Measurements from ENCODE around the gene RSPH1.

DNA sequence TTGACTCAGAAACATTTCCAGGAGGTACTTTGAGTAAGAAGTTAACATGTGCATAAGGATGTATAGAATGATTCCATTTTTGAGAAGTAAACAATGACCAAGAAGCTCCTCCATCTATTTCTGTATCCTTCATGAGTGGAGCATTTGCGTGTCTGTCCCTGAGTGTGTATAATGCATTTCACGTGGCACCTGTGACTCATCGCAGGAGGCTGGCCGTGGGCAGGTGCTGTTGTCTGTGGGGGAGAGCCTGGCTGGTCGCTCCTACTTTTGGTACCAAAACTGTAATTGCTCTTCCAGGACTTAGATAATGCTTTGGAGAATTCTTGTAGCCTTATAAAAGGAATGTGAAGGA, 34.1 kb upstream of the RSPH1 start:
- no peak for TF ChIP-seq REST (IDR thresholded peaks at IDR 0.05; ENCODE audit: low read depth, low read length)
- no peak for TF ChIP-seq CTCF (IDR thresholded peaks at IDR 0.05)
- TF ChIP-seq NRF1 (IDR thresholded peaks at IDR 0.05; ENCODE audit: low read depth, low read length), result no peak
- TF ChIP-seq, protein P1, sequence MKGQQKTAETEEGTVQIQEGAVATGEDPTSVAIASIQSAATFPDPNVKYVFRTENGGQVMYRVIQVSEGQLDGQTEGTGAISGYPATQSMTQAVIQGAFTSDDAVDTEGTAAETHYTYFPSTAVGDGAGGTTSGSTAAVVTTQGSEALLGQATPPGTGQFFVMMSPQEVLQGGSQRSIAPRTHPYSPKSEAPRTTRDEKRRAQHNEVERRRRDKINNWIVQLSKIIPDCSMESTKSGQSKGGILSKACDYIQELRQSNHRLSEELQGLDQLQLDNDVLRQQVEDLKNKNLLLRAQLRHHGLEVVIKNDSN (IDR thresholded peaks at IDR 0.05; ENCODE audit: borderline replicate concordance, low read depth), result no peak
- no peak for TF ChIP-seq FOSL2 (IDR thresholded peaks at IDR 0.05; ENCODE audit: borderline replicate concordance, low read depth)
- TF ChIP-seq EP300 (IDR thresholded peaks at IDR 0.05; ENCODE audit: borderline replicate concordance in 1 of 2, low read depth in 1 of 2, low read length in 1 of 2), result no peak
- no peak for TF ChIP-seq GABPA (IDR thresholded peaks at IDR 0.05; ENCODE audit: low read depth)
- no peak for TF ChIP-seq MEF2A (IDR thresholded peaks at IDR 0.05; ENCODE audit: borderline replicate concordance, low read depth)
- TF ChIP-seq, protein P2, sequence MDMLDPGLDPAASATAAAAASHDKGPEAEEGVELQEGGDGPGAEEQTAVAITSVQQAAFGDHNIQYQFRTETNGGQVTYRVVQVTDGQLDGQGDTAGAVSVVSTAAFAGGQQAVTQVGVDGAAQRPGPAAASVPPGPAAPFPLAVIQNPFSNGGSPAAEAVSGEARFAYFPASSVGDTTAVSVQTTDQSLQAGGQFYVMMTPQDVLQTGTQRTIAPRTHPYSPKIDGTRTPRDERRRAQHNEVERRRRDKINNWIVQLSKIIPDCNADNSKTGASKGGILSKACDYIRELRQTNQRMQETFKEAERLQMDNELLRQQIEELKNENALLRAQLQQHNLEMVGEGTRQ (IDR thresholded peaks at IDR 0.05; ENCODE audit: borderline replicate concordance, low read depth, low read length), result no peak
- no peak for TF ChIP-seq SMC3 (IDR thresholded peaks at IDR 0.05; ENCODE audit: low read depth, low read length)
- TF ChIP-seq ZBTB33 (IDR thresholded peaks at IDR 0.05; ENCODE audit: borderline replicate concordance, low read depth), result no peak
- TF ChIP-seq TAF1 (IDR thresholded peaks at IDR 0.05; ENCODE audit: borderline replicate concordance, low read depth, low read length), result no peak
